ENCODE measurements around the gene RUFY1. TPM values are rescaled to one million over a fixed set of nuclear protein-coding genes. Genes with fewer than 3 reads are reported as not detected.

Gene RUFY1
- total and polyA plus RNA-seq, 2 of the 13 experiments (the other 11 are each of a cell fraction or from before 2014, with no cell fraction given): 19.9 to 31.9 TPM

DNA sequence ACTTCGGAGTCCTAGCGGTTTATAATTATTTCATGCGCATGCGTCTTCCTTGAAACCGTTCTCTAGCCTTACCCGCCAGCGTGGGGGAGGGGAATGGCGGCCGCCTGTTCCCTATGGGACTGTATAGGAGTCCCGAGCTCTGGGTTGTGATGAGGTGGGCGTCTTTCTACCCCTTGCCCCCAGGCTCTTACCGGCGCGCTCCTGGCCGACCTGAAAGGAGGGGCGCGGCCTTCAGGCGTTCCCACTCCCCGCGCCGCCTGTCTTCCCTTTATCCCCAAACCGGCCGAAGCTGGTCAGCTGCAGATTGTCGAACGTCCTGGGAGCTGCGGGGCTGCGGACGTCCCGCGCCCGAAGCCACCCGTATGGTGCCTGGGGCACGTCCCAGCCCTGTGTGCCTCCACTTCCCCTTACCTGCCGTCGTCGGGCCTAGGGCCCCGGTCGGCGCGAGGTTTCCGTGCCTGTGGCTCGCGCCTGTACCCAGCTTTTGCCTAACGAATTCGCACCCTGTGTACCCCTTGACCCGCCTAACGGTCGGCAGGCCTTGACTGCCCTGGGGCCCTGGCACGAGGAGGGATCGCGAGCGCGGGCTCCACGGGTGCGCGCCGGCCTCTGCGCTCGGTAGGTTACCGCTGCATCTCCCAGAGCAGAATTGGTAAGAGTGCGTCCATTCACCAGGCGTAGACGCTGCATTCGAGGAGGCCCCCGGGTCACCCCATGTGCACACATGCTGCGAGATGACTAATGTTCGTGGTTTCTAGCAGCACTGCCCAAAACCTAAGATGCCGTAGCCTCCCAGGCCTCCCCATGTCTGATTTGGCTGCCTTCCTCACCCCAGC lies 73.8 kb downstream of the RUFY1 start (continued):
- TF ChIP-seq ZFP36L1 (CRISPR knock-in tag; IDR thresholded peaks at IDR 0.05): peak; percentile 23; the same call in 1 of the 2 replicates
- TF ChIP-seq SOX6 (IDR thresholded peaks at IDR 0.05): no peak
- no peak; the same call in 1 of the 2 replicates for TF ChIP-seq SOX6 (CRISPR knock-in tag; IDR thresholded peaks at IDR 0.05)
- TF ChIP-seq SMARCC2 (IDR thresholded peaks at IDR 0.05): no peak
- TF ChIP-seq BRCA1 (CRISPR knock-in tag; IDR thresholded peaks at IDR 0.05): no peak
- TF ChIP-seq ZNF232 (CRISPR knock-in tag; IDR thresholded peaks at IDR 0.05; ENCODE audit: borderline replicate concordance): peak; percentile 85
- no peak; the same call in 1 of the 2 replicates for TF ChIP-seq MED13 (CRISPR knock-in tag; IDR thresholded peaks at IDR 0.05)
- TF ChIP-seq ZNF660 (CRISPR knock-in tag; IDR thresholded peaks at IDR 0.05; ENCODE audit: borderline replicate concordance, low read depth): peak; percentile 82; the same call in 1 of the 2 replicates
- TF ChIP-seq PAWR (CRISPR knock-in tag; IDR thresholded peaks at IDR 0.05; ENCODE audit: borderline replicate concordance): 0 out of 2 replicates have a peak, but pooled peaks have one; percentile 76
- peak; percentile 74 for TF ChIP-seq FOSL2 (CRISPR knock-in tag; IDR thresholded peaks at IDR 0.05)
- no peak for TF ChIP-seq SIN3B (IDR thresholded peaks at IDR 0.05; ENCODE audit: low read length)
- no peak for TF ChIP-seq ZNF460 (CRISPR knock-in tag; IDR thresholded peaks at IDR 0.05; ENCODE audit: borderline replicate concordance)
- 0 out of 2 replicates have a peak, but pooled peaks have one; percentile 41 for TF ChIP-seq SMAD9 (CRISPR knock-in tag; IDR thresholded peaks at IDR 0.05)
- peak; percentile 82 for TF ChIP-seq ZFY (CRISPR knock-in tag; IDR thresholded peaks at IDR 0.05)
- no peak for TF ChIP-seq POLR2AphosphoS2 (IDR thresholded peaks at IDR 0.05; ENCODE audit: low read depth, low read length)
- TF ChIP-seq SOX5 (CRISPR knock-in tag; IDR thresholded peaks at IDR 0.05; ENCODE audit: borderline replicate concordance): peak; percentile 7; the same call in 1 of the 2 replicates
- TF ChIP-seq, protein P1, sequence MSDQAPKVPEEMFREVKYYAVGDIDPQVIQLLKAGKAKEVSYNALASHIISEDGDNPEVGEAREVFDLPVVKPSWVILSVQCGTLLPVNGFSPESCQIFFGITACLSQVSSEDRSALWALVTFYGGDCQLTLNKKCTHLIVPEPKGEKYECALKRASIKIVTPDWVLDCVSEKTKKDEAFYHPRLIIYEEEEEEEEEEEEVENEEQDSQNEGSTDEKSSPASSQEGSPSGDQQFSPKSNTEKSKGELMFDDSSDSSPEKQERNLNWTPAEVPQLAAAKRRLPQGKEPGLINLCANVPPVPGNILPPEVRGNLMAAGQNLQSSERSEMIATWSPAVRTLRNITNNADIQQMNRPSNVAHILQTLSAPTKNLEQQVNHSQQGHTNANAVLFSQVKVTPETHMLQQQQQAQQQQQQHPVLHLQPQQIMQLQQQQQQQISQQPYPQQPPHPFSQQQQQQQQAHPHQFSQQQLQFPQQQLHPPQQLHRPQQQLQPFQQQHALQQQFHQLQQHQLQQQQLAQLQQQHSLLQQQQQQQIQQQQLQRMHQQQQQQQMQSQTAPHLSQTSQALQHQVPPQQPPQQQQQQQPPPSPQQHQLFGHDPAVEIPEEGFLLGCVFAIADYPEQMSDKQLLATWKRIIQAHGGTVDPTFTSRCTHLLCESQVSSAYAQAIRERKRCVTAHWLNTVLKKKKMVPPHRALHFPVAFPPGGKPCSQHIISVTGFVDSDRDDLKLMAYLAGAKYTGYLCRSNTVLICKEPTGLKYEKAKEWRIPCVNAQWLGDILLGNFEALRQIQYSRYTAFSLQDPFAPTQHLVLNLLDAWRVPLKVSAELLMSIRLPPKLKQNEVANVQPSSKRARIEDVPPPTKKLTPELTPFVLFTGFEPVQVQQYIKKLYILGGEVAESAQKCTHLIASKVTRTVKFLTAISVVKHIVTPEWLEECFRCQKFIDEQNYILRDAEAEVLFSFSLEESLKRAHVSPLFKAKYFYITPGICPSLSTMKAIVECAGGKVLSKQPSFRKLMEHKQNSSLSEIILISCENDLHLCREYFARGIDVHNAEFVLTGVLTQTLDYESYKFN (CRISPR knock-in tag; conservative IDR thresholded peaks at IDR 0.05): peak; percentile 66
- 0 out of 2 replicates have a peak, but pooled peaks have one; percentile 31 for TF ChIP-seq AHR (CRISPR knock-in tag; IDR thresholded peaks at IDR 0.05)
- peak; percentile 33; the same call in 1 of the 2 replicates for TF ChIP-seq ZMAT3 (CRISPR knock-in tag; conservative IDR thresholded peaks at IDR 0.05)
- TF ChIP-seq, protein P2, sequence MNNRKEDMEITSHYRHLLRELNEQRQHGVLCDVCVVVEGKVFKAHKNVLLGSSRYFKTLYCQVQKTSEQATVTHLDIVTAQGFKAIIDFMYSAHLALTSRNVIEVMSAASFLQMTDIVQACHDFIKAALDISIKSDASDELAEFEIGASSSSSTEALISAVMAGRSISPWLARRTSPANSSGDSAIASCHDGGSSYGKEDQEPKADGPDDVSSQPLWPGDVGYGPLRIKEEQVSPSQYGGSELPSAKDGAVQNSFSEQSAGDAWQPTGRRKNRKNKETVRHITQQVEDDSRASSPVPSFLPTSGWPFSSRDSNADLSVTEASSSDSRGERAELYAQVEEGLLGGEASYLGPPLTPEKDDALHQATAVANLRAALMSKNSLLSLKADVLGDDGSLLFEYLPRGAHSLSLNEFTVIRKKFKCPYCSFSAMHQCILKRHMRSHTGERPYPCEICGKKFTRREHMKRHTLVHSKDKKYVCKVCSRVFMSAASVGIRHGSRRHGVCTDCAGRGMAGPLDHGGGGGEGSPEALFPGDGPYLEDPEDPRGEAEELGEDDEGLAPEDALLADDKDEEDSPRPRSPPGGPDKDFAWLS (CRISPR knock-in tag; IDR thresholded peaks at IDR 0.05; ENCODE audit: borderline replicate concordance): 0 out of 2 replicates have a peak, but pooled peaks have one; percentile 37
- TF ChIP-seq KAT7 (CRISPR knock-in tag; IDR thresholded peaks at IDR 0.05; ENCODE audit: borderline replicate concordance): no peak
- peak; percentile 41 for TF ChIP-seq ZNF883 (CRISPR knock-in tag; IDR thresholded peaks at IDR 0.05; ENCODE audit: not compliant biosample characterization)
- TF ChIP-seq CCAR2 (optimal IDR thresholded peaks at IDR 0.05; ENCODE audit: low read depth, low read length): no peak
- TF ChIP-seq, protein P3, sequence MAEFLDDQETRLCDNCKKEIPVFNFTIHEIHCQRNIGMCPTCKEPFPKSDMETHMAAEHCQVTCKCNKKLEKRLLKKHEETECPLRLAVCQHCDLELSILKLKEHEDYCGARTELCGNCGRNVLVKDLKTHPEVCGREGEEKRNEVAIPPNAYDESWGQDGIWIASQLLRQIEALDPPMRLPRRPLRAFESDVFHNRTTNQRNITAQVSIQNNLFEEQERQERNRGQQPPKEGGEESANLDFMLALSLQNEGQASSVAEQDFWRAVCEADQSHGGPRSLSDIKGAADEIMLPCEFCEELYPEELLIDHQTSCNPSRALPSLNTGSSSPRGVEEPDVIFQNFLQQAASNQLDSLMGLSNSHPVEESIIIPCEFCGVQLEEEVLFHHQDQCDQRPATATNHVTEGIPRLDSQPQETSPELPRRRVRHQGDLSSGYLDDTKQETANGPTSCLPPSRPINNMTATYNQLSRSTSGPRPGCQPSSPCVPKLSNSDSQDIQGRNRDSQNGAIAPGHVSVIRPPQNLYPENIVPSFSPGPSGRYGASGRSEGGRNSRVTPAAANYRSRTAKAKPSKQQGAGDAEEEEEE (CRISPR knock-in tag; IDR thresholded peaks at IDR 0.05; ENCODE audit: borderline replicate concordance): no peak
